ENCODE measurements around the gene SLC9A1. TPM values are rescaled to one million over a fixed set of nuclear protein-coding genes. Genes with fewer than 3 reads are reported as not detected.

SLC9A1 gene
- total and polyA plus RNA-seq, 2 of the 8 experiments (the other 6 are each of a cell fraction or from before 2014, with no cell fraction given) = 11.3 to 25.1 TPM

- TF ChIP-seq, protein P1, sequence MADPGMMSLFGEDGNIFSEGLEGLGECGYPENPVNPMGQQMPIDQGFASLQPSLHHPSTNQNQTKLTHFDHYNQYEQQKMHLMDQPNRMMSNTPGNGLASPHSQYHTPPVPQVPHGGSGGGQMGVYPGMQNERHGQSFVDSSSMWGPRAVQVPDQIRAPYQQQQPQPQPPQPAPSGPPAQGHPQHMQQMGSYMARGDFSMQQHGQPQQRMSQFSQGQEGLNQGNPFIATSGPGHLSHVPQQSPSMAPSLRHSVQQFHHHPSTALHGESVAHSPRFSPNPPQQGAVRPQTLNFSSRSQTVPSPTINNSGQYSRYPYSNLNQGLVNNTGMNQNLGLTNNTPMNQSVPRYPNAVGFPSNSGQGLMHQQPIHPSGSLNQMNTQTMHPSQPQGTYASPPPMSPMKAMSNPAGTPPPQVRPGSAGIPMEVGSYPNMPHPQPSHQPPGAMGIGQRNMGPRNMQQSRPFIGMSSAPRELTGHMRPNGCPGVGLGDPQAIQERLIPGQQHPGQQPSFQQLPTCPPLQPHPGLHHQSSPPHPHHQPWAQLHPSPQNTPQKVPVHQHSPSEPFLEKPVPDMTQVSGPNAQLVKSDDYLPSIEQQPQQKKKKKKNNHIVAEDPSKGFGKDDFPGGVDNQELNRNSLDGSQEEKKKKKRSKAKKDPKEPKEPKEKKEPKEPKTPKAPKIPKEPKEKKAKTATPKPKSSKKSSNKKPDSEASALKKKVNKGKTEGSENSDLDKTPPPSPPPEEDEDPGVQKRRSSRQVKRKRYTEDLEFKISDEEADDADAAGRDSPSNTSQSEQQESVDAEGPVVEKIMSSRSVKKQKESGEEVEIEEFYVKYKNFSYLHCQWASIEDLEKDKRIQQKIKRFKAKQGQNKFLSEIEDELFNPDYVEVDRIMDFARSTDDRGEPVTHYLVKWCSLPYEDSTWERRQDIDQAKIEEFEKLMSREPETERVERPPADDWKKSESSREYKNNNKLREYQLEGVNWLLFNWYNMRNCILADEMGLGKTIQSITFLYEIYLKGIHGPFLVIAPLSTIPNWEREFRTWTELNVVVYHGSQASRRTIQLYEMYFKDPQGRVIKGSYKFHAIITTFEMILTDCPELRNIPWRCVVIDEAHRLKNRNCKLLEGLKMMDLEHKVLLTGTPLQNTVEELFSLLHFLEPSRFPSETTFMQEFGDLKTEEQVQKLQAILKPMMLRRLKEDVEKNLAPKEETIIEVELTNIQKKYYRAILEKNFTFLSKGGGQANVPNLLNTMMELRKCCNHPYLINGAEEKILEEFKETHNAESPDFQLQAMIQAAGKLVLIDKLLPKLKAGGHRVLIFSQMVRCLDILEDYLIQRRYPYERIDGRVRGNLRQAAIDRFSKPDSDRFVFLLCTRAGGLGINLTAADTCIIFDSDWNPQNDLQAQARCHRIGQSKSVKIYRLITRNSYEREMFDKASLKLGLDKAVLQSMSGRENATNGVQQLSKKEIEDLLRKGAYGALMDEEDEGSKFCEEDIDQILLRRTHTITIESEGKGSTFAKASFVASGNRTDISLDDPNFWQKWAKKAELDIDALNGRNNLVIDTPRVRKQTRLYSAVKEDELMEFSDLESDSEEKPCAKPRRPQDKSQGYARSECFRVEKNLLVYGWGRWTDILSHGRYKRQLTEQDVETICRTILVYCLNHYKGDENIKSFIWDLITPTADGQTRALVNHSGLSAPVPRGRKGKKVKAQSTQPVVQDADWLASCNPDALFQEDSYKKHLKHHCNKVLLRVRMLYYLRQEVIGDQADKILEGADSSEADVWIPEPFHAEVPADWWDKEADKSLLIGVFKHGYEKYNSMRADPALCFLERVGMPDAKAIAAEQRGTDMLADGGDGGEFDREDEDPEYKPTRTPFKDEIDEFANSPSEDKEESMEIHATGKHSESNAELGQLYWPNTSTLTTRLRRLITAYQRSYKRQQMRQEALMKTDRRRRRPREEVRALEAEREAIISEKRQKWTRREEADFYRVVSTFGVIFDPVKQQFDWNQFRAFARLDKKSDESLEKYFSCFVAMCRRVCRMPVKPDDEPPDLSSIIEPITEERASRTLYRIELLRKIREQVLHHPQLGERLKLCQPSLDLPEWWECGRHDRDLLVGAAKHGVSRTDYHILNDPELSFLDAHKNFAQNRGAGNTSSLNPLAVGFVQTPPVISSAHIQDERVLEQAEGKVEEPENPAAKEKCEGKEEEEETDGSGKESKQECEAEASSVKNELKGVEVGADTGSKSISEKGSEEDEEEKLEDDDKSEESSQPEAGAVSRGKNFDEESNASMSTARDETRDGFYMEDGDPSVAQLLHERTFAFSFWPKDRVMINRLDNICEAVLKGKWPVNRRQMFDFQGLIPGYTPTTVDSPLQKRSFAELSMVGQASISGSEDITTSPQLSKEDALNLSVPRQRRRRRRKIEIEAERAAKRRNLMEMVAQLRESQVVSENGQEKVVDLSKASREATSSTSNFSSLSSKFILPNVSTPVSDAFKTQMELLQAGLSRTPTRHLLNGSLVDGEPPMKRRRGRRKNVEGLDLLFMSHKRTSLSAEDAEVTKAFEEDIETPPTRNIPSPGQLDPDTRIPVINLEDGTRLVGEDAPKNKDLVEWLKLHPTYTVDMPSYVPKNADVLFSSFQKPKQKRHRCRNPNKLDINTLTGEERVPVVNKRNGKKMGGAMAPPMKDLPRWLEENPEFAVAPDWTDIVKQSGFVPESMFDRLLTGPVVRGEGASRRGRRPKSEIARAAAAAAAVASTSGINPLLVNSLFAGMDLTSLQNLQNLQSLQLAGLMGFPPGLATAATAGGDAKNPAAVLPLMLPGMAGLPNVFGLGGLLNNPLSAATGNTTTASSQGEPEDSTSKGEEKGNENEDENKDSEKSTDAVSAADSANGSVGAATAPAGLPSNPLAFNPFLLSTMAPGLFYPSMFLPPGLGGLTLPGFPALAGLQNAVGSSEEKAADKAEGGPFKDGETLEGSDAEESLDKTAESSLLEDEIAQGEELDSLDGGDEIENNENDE (IDR thresholded peaks at IDR 0.05; ENCODE audit: insufficient replicate concordance, low read length) = no peak
- TF ChIP-seq ASH2L (IDR thresholded peaks at IDR 0.05; ENCODE audit: low read length) (no peak), KDM1A (IDR thresholded peaks at IDR 0.05; ENCODE audit: borderline replicate concordance, low read length) (no peak), JUND (IDR thresholded peaks at IDR 0.05; ENCODE audit: low read length) (no peak), RXRA (IDR thresholded peaks at IDR 0.05; ENCODE audit: insufficient read depth, low read depth, low read length) (no peak), JUN (IDR thresholded peaks at IDR 0.05; ENCODE audit: low read depth, low read length) (no peak), SIRT6 (IDR thresholded peaks at IDR 0.05; ENCODE audit: low read length) (no peak), GTF2F1 (IDR thresholded peaks at IDR 0.05; ENCODE audit: borderline replicate concordance, low read depth, low read length) (no peak), ATF2 (IDR thresholded peaks at IDR 0.05; ENCODE audit: low read length) (no peak)
Observed at GRCh38 chr1:27070390-27071048, 84.4 kb downstream of the SLC9A1 start (continued).

Measured in H1 (cell line).